Thoracic aorta (tissue), 2 donors: ENCODE data around the gene VPS18. TPM values are rescaled to one million over a fixed set of nuclear protein-coding genes. Genes with fewer than 3 reads are reported as not detected.

ENCODE experiments used
- ATAC-seq: fragments of 150-250 bp; one replicate; pipeline ENCODE4 v1.8.0; 2017; ENCODE audit warnings: low read depth; ENCODE audit not compliant: insufficient number of reproducible peaks, low FRiP score
- DNase-seq: peaks from one replicate; pipeline ENCODE4 v3.0.0-alpha.2; 2020; ENCODE audit warnings: low spot score
- H3K27ac ChIP-seq, 2 donors: fragments of 200-600 bp; sonication (generic); 1 replicate in 1 of 2; 2 replicates in 1 of 2; pipeline ENCODE4 v1.5.1; 2016; ENCODE audit warnings: mild to moderate bottlenecking in 2 of 2, moderate library complexity in 2 of 2
- H3K27me3 ChIP-seq: fragments of 200-600 bp; sonication (generic); replicated peaks from 2 replicates; pipeline ENCODE4 v1.6.0; 2016; ENCODE audit warnings: mild to moderate bottlenecking; ENCODE audit not compliant: insufficient read depth
- H3K36me3 ChIP-seq: fragments of 200-600 bp; sonication (generic); one replicate; pipeline ENCODE4 v1.5.1; 2016
- H3K4me1 ChIP-seq, 2 donors: fragments of 200-600 bp; sonication (generic); 1 replicate in 1 of 2; 2 replicates in 1 of 2; pipeline versions ENCODE4 v1.5.1 to v1.6.0; 2016; ENCODE audit warnings: low read depth in 2 of 2, mild to moderate bottlenecking in 1 of 2; ENCODE audit not compliant: control insufficient read depth in 1 of 2
- H3K4me3 ChIP-seq: fragments of 200-600 bp; sonication (generic); 2 replicates; pipeline ENCODE4 v1.5.1; 2016; ENCODE audit warnings: mild to moderate bottlenecking
- H3K9me3 ChIP-seq: fragments of 200-600 bp; sonication (generic); 2 replicates; pipeline ENCODE4 v1.5.1; 2016
- CTCF ChIP-seq: fragments of 200-600 bp; sonication (generic); IDR thresholded peaks from one replicate; pipeline ENCODE4 v1.5.1; 2019; ENCODE audit warnings: antibody characterized with exemption
- total RNA-seq, 2 donors: library from RNA; depleted of rRNA; stranded (reverse); fragments of >200 nt; gene quantifications; one replicate each; pipeline versions ENCODE4 v1.1.0 to v1.2.3, GENCODE V29; 2016

Gene VPS18
- total RNA-seq, 2 donors from 2014 or later, result 26.0 to 37.9 TPM

DNA sequence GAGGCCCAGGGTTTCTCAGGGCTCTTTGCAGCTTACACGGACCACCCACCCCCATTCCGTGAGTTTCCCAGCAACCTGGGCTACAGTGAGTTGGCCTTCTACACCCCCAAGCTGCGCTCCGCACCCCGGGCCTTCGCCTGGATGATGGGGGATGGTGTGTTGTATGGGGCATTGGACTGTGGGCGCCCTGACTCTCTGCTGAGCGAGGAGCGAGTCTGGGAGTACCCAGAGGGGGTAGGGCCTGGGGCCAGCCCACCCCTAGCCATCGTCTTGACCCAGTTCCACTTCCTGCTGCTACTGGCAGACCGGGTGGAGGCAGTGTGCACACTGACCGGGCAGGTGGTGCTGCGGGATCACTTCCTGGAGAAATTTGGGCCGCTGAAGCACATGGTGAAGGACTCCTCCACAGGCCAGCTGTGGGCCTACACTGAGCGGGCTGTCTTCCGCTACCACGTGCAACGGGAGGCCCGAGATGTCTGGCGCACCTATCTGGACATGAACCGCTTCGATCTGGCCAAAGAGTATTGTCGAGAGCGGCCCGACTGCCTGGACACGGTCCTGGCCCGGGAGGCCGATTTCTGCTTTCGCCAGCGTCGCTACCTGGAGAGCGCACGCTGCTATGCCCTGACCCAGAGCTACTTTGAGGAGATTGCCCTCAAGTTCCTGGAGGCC lies 5.4 kb downstream of the VPS18 start:
- H3K9me3 ChIP-seq, result no peaks in the 10 kb centered on the region
- no peak overlapping the region for H3K4me3 ChIP-seq
- H3K36me3 ChIP-seq, result peaks cover 30% of the 10 kb centered on the region
- no peaks in the 10 kb centered on the region for H3K27me3 ChIP-seq
- peaks cover 14 to 17% of the 10 kb centered on the region in 2 donors for H3K4me1 ChIP-seq
- no peak for TF ChIP-seq CTCF
- H3K27ac ChIP-seq, result no peak overlapping the region
- ATAC-seq, result no peak
- DNase-seq, result no peak

GRCh38 chr15:40900256-40901052 lies 6.2 kb downstream of the VPS18 start:
- no peak for TF ChIP-seq CTCF
- Histone ChIP-seq H3K27ac (no peak overlapping the region), H3K36me3 (peaks cover 30% of the 10 kb centered on the region), H3K4me3 (no peak overlapping the region), H3K9me3 (no peaks in the 10 kb centered on the region), H3K4me1 (peaks cover 9 to 11% of the 10 kb centered on the region in 2 donors), H3K27me3 (no peaks in the 10 kb centered on the region)
- DNase-seq (no peak), ATAC-seq (no peak)

GRCh38 chr15:40901053-40901443 lies 6.8 kb downstream of the VPS18 start:
- Histone ChIP-seq H3K4me3 (no peak overlapping the region), H3K27me3 (no peaks in the 10 kb centered on the region), H3K9me3 (no peaks in the 10 kb centered on the region), H3K27ac (no peak overlapping the region), H3K4me1 (peaks cover 10 to 12% of the 10 kb centered on the region in 2 donors), H3K36me3 (peaks cover 27% of the 10 kb centered on the region)
- no peak for DNase-seq
- TF ChIP-seq CTCF, result no peak
- no peak for ATAC-seq

GRCh38 chr15:40902605-40903561 lies 8.6 kb downstream of the VPS18 start:
- ATAC-seq (no peak), DNase-seq (no peak)
- TF ChIP-seq CTCF, result no peak
- Histone ChIP-seq H3K4me1 (peaks cover 20 to 26% of the 10 kb centered on the region in 2 donors), H3K27ac (no peak overlapping the region), H3K9me3 (no peaks in the 10 kb centered on the region), H3K27me3 (no peaks in the 10 kb centered on the region), H3K36me3 (peaks cover 23% of the 10 kb centered on the region), H3K4me3 (no peak overlapping the region)
